ENCODE results near the gene TEX14. TPM values are rescaled to one million over a fixed set of nuclear protein-coding genes. Genes with fewer than 3 reads are reported as not detected.

The TEX14 gene
- total RNA-seq, 4 donors from 2014 or later, result 0.13 to 0.19 TPM; not detected in 2

DNA sequence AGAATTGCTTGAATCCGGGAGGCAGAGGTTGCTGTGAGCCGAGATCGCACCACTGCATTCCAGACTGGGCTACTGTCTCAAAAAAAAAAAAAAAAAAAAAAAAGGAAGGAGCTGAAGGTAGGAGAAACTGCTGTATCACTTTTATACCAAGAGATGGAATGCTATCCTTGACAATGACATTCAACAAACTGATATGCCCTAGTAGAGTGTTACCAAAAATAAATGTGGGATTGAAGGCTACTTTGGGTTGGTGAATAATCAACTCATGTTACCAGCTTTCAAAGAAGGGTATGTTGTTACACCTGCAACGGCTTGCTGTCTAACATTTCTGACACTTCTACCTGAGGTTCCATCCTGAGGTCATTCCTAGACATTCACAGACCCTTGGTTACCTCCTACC lies 84.9 kb downstream of the TEX14 start:
- 79 to 89% methylated on average over 4 of the region's 4 CpGs for WGBS, 2 donors
- intact Hi-C loops (cut with DNase I), result no loop called here
- TF ChIP-seq POLR2A (IDR thresholded peaks at IDR 0.05), result no peak
- TF ChIP-seq, protein P1, sequence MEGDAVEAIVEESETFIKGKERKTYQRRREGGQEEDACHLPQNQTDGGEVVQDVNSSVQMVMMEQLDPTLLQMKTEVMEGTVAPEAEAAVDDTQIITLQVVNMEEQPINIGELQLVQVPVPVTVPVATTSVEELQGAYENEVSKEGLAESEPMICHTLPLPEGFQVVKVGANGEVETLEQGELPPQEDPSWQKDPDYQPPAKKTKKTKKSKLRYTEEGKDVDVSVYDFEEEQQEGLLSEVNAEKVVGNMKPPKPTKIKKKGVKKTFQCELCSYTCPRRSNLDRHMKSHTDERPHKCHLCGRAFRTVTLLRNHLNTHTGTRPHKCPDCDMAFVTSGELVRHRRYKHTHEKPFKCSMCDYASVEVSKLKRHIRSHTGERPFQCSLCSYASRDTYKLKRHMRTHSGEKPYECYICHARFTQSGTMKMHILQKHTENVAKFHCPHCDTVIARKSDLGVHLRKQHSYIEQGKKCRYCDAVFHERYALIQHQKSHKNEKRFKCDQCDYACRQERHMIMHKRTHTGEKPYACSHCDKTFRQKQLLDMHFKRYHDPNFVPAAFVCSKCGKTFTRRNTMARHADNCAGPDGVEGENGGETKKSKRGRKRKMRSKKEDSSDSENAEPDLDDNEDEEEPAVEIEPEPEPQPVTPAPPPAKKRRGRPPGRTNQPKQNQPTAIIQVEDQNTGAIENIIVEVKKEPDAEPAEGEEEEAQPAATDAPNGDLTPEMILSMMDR (IDR thresholded peaks at IDR 0.05), result no peak

DNA sequence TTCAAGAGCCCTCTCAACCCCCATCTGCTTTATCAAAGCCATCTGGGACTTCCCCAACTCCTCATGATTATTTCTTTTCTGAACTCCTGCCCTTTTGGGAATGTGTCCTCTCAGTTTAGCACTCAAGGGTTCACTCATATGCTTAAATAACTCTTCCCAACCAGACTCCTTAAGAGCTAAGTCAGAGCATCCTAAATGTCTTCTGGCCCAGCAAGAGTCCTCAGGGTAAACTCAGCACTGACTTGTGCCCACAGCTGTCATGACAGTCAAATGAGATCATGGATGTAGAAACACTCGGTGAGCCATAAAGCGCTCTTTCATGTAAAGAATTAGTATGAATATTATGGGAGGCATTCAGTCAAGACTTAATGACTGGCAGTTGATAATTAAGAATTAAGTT lies 85.9 kb downstream of the TEX14 start:
- no peak for DNase-seq
- 96 to 100% methylated on average over 2 of the region's 2 CpGs for WGBS, 2 donors
- H3K36me3 ChIP-seq, result no peaks in the 10 kb centered on the region
- H3K27ac ChIP-seq, result no peak overlapping the region
- intact Hi-C loops (cut with DNase I), result no loop called here
- no peak overlapping the region for H3K4me3 ChIP-seq
- TF ChIP-seq, protein P1 (IDR thresholded peaks at IDR 0.05), result no peak
- TF ChIP-seq POLR2A (IDR thresholded peaks at IDR 0.05), result no peak
- H3K9me3 ChIP-seq, result no peaks in the 10 kb centered on the region
- H3K4me1 ChIP-seq, result no peaks in the 10 kb centered on the region
- H3K27me3 ChIP-seq, result no peaks in the 10 kb centered on the region

More for the DNA sequence above, 84.9 kb downstream of the TEX14 start:
- H3K9me3 ChIP-seq, result no peaks in the 10 kb centered on the region
- H3K27ac ChIP-seq, result no peak overlapping the region
- no peak for DNase-seq
- no peak overlapping the region for H3K4me3 ChIP-seq
- no peaks in the 10 kb centered on the region for H3K36me3 ChIP-seq
- no peaks in the 10 kb centered on the region for H3K27me3 ChIP-seq
- H3K4me1 ChIP-seq, result no peaks in the 10 kb centered on the region

DNA sequence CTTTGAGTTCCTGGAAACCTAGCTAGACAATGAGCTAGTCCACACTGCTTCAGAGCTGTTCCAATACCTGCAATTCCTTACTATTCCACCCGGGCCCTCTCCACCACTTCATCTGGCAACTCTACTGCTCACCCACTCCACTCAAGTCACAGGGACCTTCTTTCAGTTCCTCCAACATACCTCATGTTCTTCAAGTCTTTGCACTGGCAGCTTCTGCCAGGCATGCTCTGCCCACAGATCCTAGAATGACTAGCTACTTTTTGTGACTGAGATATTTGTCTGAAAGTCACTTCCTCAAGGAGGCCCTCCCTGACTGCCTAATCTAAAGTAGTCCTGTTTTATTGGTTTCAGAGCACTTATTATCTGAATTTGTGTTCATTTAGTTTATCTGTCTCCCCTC lies 86.4 kb downstream of the TEX14 start:
- H3K9me3 ChIP-seq, result no peaks in the 10 kb centered on the region
- no peak overlapping the region for H3K27ac ChIP-seq
- TF ChIP-seq, protein P1 (IDR thresholded peaks at IDR 0.05), result no peak
- TF ChIP-seq POLR2A (IDR thresholded peaks at IDR 0.05), result no peak
- intact Hi-C loops (cut with DNase I), result no loop called here
- H3K4me1 ChIP-seq, result no peaks in the 10 kb centered on the region
- H3K4me3 ChIP-seq, result no peak overlapping the region
- H3K36me3 ChIP-seq, result no peaks in the 10 kb centered on the region
- no peak for DNase-seq
- WGBS, 2 donors, result 57 to 71% methylated on average over 1 of the region's 1 CpG
- H3K27me3 ChIP-seq, result no peaks in the 10 kb centered on the region

DNA sequence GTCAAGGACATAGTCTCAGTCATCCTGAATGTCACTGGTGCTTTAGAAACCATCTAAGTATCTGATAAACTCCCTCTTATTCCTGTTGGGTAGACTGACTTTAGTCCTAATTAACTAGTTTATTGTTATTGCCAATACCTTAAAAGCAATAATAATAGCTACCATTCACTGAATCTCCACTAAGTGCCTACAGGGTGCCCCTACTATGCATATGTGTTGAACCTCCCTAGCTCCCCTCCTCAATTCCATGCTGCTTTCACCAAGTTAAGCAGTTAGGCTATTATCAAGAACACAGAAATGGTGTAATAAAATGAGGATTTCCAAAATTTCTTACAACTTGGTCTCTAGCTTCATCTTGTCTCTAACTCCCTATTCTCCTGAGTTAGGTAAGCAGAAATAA lies 89.9 kb downstream of the TEX14 start:
- Histone ChIP-seq H3K9me3 (no peaks in the 10 kb centered on the region), H3K4me1 (no peaks in the 10 kb centered on the region), H3K27me3 (no peaks in the 10 kb centered on the region), H3K36me3 (no peaks in the 10 kb centered on the region), H3K27ac (no peak overlapping the region), H3K4me3 (no peak overlapping the region)
- no peak for DNase-seq
- TF ChIP-seq, protein P1 (IDR thresholded peaks at IDR 0.05), result no peak
- no peak for TF ChIP-seq POLR2A (IDR thresholded peaks at IDR 0.05)
- intact Hi-C loops (cut with DNase I), result no loop called here

GRCh38 chr17:58597371-58597770 lies 94.5 kb downstream of the TEX14 start:
- no peak for DNase-seq
- Histone ChIP-seq H3K27ac (no peak overlapping the region), H3K4me3 (no peak overlapping the region), H3K9me3 (no peaks in the 10 kb centered on the region), H3K4me1 (no peaks in the 10 kb centered on the region), H3K36me3 (no peaks in the 10 kb centered on the region), H3K27me3 (no peaks in the 10 kb centered on the region)
- 81 to 93% methylated on average over 3 of the region's 3 CpGs for WGBS, 2 donors
- TF ChIP-seq POLR2A (IDR thresholded peaks at IDR 0.05), result no peak
- TF ChIP-seq, protein P1 (IDR thresholded peaks at IDR 0.05), result no peak
- intact Hi-C loops (cut with DNase I), result no loop called here
